Omental fat pad (tissue), 4 donors: Measurements from ENCODE around the gene RALGDS. TPM values are rescaled to one million over a fixed set of nuclear protein-coding genes. Genes with fewer than 3 reads are reported as not detected.
"Not testable (repeated sequence)": the region's sequence is repeated elsewhere in the genome, so short reads cannot be mapped to it uniquely, and the experiment has no call there.

ENCODE experiments used
- ATAC-seq: fragments of 150-250 bp; one replicate; pipeline ENCODE4 v1.9.1; 2016; ENCODE audit warnings: mild to moderate bottlenecking, moderate library complexity; ENCODE audit not compliant: low FRiP score
- DNase-seq: peaks from one replicate; pipeline ENCODE4 v3.0.0-alpha.2; 2019; ENCODE audit warnings: low spot score
- CTCF ChIP-seq, 3 donors: fragments of 450-650 bp; IDR thresholded peaks; one replicate each; pipeline ENCODE4 v1.5.1; 2016 to 2017; ENCODE audit warnings: antibody characterized with exemption in 3 of 3, mild to moderate bottlenecking in 3 of 3, moderate library complexity in 2 of 3
- total RNA-seq, 4 donors: library from RNA; depleted of rRNA; stranded (reverse); fragments of >200 nt; gene quantifications; one replicate each; pipeline ENCODE4 v1.1.0, GENCODE V29; 2016

RALGDS gene
- total RNA-seq, 4 donors from 2014 or later = 33.9 to 177 (median 68.9) TPM

GRCh38 chr9:133064241-133065069 lies 56.6 kb downstream of the RALGDS start:
- no peak for DNase-seq
- TF ChIP-seq CTCF (IDR thresholded peaks at IDR 0.05) = no peak
- no peak for ATAC-seq

GRCh38 chr9:133063500-133064231 lies 57.4 kb downstream of the RALGDS start:
- no peak for ATAC-seq
- TF ChIP-seq CTCF (IDR thresholded peaks at IDR 0.05) = no peak
- DNase-seq = no peak

- DNase-seq (no peak), ATAC-seq (no peak)
- TF ChIP-seq CTCF (IDR thresholded peaks at IDR 0.05) = no peak
These were observed 57.9 kb downstream of the RALGDS start for GRCh38 chr9:133063159-133063499.

- not testable (repeated sequence) for DNase-seq, ATAC-seq
These were observed 58.5 kb downstream of the RALGDS start for GRCh38 chr9:133062569-133062968.

GRCh38 chr9:133061764-133062145 lies 59.3 kb downstream of the RALGDS start, which contains the start of gene CEL:
TSS of gene CEL (plus strand) at chr9:133061981. CDS start at chr9:133062003, 22 bp downstream.
- DNase-seq, ATAC-seq: not testable (repeated sequence)

GRCh38 chr9:133061019-133061763 lies 59.8 kb downstream of the RALGDS start:
- DNase-seq, ATAC-seq: not testable (repeated sequence)

GRCh38 chr9:133060417-133060841 lies 60.6 kb downstream of the RALGDS start:
- no peak for TF ChIP-seq CTCF (IDR thresholded peaks at IDR 0.05)
- no peak for ATAC-seq
- no peak for DNase-seq

GRCh38 chr9:133059623-133060022 lies 61.4 kb downstream of the RALGDS start:
- DNase-seq (no peak), ATAC-seq (no peak)
- TF ChIP-seq CTCF (IDR thresholded peaks at IDR 0.05) = no peak
